Medulla oblongata (tissue), 1 donor: Measurements from ENCODE around the gene WWC2.
A peak's percentile ranks its signal among the peaks of the same experiment; 100 is the strongest.

Source experiments
- DNase-seq: peaks from one replicate; pipeline ENCODE4 v3.0.0-alpha.2; 2015; ENCODE audit errors: extremely low spot score

WWC2 gene

GRCh38 chr4:183098723-183099536 is at the start of gene WWC2:
Gene WWC2, plus strand, starts transcription at chr4:183099257. Its CDS starts 235 bp downstream, at chr4:183099492.
- DNase-seq, result peak; percentile 84

- DNase-seq, result no peak
Measured at GRCh38 chr4:183053681-183054080, 45.4 kb upstream of the WWC2 start.

GRCh38 chr4:183057255-183057654 is 41.8 kb upstream of the WWC2 start:
- no peak for DNase-seq

- DNase-seq, result no peak
Measured at GRCh38 chr4:183059797-183060196, 39.3 kb upstream of the WWC2 start.

- no peak for DNase-seq
Measured at GRCh38 chr4:183068502-183068901, 30.6 kb upstream of the WWC2 start.

- no peak for DNase-seq
Measured at GRCh38 chr4:183071222-183071621, 27.8 kb upstream of the WWC2 start.

GRCh38 chr4:183072176-183072575 is 26.9 kb upstream of the WWC2 start:
- DNase-seq, result no peak

- no peak for DNase-seq
Measured at GRCh38 chr4:183073838-183074145, 25.3 kb upstream of the WWC2 start.

- no peak for DNase-seq
Measured at GRCh38 chr4:183074288-183074990, 24.6 kb upstream of the WWC2 start.

GRCh38 chr4:183078634-183079033 is 20.4 kb upstream of the WWC2 start:
- no peak for DNase-seq

GRCh38 chr4:183080372-183081115 is 18.5 kb upstream of the WWC2 start:
- no peak for DNase-seq

- no peak for DNase-seq
Measured at GRCh38 chr4:183081116-183081469, 18.0 kb upstream of the WWC2 start.

- no peak for DNase-seq
Measured at GRCh38 chr4:183082053-183082452, 17.0 kb upstream of the WWC2 start.

GRCh38 chr4:183094393-183095198 is 4.5 kb upstream of the WWC2 start:
- no peak for DNase-seq

GRCh38 chr4:183095199-183095512 is 3.9 kb upstream of the WWC2 start:
- no peak for DNase-seq

GRCh38 chr4:183096276-183096965 is 2.6 kb upstream of the WWC2 start:
- no peak for DNase-seq

GRCh38 chr4:183097231-183098018 is 1.6 kb upstream of the WWC2 start:
- DNase-seq, result no peak

- DNase-seq, result no peak
Measured at GRCh38 chr4:183098019-183098722, 886 bp upstream of the WWC2 start.

- DNase-seq, result peak; percentile 27
Measured at GRCh38 chr4:183099537-183100297, 660 bp downstream of the WWC2 start.
